Body of pancreas (tissue), 4 donors: ENCODE data around the gene SNPH.

ENCODE experiments used
- CTCF ChIP-seq, 7 experiments: fragments of 450-650 bp in 4 of 7; fragments of 200-600 bp in 3 of 7; sonication (generic) in 3 of 7; IDR thresholded peaks; one replicate each; pipeline ENCODE4 v1.5.1; 2016 to 2019; ENCODE audit warnings: antibody characterized with exemption in 7 of 7
- POLR2A ChIP-seq, 3 donors: fragments of 450-650 bp; IDR thresholded peaks; one replicate each; pipeline ENCODE4 v1.6.1; 2016; ENCODE audit warnings: antibody characterized with exemption in 3 of 3, mild to moderate bottlenecking in 2 of 3

GRCh38 chr20:1327827-1328679 lies 62.0 kb downstream of the SNPH start:
- TF ChIP-seq CTCF (IDR thresholded peaks at IDR 0.05) (peak in 1 of 7 experiments; percentile 3), POLR2A (IDR thresholded peaks at IDR 0.05) (no peak)
